ENCODE data around the gene ARID3A. TPM values are rescaled to one million over a fixed set of nuclear protein-coding genes. Genes with fewer than 3 reads are reported as not detected.
"Not testable (repeated sequence)": the region's sequence is repeated elsewhere in the genome, so short reads cannot be mapped to it uniquely, and the experiment has no call there.

ARID3A gene
- polyA plus RNA-seq, 4 donors: 13.2 to 35.9 (median 19.1) TPM

DNA sequence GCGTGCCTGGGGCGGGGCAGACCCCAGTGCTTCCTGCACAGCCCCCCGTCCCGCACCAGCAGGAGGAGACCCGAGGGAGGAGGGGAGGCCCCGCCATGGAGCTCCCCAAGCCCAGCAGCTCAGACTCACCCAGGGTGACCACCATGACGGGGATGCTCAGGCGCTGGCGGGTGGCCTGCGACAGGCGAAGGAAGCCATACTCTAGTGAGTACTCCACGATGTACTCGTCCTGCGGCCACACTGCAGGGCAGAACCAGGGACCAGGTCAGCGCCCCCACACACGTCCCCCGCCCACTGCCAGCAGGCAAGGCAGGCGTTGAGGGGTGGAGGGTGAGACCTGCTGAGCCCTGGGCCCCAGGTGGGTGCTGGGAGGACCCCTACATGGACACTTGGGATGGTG, 86.5 kb downstream of the ARID3A start:
- DNase-seq (ENCODE audit: low read depth in 4 of 4, low spot score in 3 of 4): no peak

DNA sequence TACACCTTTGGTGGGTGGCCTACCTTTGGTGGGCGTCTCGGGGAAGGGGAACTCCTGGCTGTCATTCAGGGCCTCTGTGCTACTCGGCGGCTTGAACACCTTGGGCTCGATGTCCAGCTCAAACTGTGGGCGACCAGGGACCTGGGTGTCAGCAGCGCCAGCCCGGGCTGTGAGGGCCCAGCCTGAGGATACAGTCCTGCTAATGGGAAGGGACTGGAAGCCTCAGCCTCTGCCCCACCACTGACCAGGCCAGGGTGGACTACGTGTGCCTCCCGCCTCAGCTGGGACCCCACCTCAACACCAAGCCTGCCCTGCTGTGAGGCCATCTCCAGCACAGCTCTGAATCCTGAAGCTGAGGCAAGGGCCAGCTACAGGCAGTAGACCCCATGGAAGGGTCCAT, 87.4 kb downstream of the ARID3A start:
- DNase-seq (ENCODE audit: low read depth in 4 of 4, low spot score in 3 of 4): no peak

DNA sequence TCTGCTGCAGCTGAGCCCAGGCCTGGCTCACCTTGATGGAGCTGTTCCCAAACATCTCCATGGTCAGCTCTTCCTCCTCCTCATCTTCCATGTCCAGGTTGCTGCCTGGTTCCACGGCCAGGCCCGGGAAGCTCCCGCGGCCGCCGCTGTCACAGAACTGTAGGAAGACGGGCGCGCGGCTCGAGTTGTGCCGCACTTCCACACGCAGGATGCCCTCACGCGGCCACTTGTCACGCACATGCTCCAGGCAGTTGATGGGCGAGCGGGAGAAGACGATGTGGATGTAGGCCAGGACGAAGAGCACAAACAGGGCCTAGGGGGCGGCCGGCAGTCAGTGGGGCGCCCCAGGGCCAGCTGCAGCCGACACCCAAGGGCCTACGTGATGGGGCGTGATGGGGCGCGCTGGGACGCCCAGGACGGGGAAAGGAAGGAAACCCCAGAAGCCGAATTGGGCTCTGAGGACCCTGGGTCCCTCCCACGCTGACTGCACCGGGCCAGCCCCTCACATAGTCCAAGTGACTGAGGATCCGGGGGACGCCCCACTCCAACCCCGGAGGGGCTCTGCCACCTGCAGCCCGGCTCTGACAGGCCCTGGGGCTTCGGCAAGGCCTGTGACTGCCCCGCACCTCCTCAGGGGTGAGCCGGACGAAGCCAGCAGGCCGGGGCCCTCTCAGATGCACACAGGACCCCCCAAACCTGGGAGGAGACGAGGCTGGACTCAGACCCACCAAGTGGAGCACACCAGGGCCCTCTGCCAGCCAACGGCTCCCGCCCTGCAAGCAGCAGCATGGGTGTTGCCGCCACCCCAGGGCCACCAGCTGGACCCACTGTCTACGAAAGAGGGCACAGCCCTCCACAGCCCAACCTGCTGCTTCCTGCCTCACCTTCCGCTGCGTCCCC, 88.6 kb downstream of the ARID3A start:
- DNase-seq (ENCODE audit: low read depth in 4 of 4, low spot score in 3 of 4): no peak

DNA sequence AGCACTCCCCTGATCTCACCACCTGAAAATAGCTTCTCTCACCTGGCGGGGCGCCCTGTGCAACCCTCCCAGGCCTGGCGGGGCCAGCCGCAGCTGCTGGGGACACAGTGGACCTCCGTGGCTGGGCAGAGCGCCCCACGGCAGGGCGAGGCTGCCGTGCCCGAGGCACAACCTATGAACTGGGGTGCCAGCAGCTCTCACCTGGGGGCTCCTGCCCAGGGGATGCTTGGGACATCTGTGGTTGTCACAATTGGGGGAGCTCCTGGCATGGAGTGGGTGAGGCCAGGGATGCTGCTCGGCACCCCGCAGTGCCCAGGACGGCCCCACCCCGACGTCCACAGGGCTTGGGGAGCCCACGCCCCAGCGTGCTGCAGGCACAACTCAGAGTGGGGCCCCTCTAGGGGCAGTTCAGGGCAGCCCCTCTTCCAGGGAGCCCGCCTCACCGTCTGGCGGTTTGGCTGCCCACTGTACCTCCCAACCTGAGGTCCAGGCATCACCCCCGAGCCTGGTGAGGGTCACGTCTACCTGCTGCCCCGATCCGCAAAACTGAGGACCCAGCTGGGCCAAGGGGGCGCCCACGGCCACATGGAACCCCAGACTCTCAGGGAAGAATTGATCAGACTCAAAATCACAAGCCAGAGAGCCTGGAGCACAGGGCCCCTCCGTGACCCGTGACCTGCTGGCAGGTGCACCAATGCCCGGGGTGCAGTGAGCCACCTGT, 89.4 kb downstream of the ARID3A start:
- no peak for DNase-seq (ENCODE audit: low read depth in 4 of 4, low spot score in 3 of 4)

DNA sequence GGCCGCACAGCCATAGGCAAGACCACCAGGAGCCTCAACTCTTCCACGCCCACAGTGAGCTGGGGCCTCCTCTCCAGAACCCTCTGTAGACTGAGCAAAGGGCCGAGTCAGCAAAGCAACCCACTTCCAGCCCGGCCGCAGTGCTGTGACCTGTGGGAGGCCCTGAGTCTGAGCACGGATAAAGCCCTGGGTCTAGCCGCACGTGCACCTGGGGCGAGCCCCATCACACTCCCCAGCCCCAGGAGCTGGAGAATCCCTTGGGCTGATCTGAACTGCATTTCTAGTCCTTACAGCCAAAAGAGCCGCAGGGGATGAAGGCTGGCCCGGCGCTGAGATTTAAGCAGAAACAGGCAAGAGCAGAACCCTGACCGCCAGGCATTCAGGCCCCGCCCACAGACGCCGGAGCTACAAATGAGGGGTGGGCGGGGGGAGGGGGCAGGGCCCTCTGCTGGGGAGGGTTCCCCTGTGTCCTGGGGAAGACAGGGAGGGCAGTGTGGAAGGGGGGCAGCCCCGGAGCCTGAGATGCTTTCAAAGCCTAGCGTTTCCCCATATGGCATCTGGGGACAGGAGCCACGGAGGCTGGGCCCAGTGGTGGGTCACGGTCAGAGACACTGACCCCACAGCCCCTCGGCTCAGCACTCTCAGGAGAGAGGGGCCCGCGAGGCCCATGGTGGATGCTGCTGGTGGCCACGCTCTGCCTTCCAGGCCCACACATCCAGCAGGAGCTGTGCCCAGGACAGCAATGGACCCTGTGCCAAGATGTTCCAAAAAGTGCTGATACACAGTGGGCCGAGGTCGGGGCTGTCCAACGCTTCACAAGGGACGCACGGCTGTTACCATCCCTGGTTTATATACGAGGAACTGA, 90.2 kb downstream of the ARID3A start:
- no peak for DNase-seq (ENCODE audit: low read depth in 4 of 4, low spot score in 3 of 4)

DNA sequence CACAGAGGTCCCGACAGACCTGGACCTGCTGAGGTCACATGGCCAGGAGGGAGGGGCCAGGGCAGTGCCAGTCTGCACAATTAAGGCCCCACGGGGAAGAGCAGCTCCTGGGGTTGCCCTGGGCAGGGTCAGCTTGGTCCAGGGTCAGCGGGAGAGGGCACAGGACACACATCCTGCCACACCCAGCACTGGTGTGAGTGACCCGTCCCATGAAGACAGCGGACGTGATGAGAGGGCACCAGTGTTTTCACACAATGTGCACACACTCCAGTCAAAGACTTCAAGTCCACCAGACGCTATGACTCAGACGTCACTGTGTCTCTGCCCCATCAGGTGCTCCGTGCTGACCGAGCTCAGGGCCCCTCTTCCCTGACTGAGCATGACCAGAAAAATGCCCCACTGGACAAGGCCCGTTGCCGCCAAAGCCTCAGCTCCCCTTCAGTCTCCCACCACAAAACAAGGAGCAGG, 90.8 kb downstream of the ARID3A start:
- no peak for DNase-seq (ENCODE audit: low read depth in 4 of 4, low spot score in 3 of 4)

DNA sequence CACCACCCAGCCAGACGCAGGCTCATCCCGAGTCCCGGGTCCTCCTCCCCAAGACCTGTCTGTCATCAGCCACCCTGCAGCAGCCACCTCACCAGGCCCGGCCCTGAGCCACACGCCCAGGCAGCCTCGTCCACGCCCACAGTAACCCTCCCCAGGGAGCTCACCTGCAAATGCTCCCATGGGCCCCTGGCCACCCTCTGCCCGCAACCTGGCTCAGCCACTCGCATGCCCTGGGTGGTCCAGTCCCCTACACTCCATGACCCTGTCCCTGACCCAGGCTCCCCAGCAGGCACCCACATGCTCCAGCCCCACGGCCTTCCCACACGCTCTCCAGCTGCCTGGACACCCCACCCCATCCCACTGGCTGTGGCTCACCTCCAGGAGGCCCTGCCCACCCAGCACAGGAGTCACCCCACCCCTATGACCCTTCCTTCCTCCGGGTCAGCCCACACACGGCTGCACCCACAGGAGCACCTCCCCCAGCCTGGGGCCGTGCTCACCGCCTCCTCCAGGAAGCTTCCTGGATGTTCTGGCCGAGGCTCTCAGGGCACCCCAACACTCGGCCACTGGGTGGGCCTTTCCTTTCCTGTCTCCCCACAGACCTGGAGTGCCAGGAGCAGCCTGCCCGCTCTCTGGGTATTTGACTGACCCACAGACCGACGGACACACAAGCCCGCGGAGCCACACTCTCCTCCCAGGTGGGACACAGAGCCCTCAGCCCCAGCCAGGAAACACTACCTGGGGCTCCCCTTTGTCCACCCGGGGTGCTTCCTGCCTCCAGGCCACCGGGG, 91.5 kb downstream of the ARID3A start:
- no peak for DNase-seq (ENCODE audit: low read depth in 4 of 4, low spot score in 3 of 4)

DNA sequence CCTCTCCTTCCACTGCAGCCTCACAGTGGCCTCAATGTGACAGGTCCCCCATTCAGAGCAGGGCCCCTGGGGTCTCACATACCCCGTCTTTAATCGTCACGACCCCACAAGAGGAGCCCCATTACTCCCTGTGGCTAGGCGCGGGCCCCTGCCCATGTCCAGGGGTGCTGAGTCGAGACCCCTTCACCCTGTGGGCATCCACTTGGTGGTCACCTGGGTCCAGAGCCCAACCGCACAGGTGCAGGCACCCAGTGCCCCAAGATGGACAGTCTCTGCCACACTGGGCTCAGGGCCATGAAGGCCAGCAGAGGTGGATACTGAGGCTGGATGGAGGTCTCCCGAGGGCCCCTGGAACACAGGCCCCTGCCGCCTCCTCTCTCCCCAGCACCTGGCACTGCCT, 92.1 kb downstream of the ARID3A start:
- no peak for DNase-seq (ENCODE audit: low read depth in 4 of 4, low spot score in 3 of 4)

DNA sequence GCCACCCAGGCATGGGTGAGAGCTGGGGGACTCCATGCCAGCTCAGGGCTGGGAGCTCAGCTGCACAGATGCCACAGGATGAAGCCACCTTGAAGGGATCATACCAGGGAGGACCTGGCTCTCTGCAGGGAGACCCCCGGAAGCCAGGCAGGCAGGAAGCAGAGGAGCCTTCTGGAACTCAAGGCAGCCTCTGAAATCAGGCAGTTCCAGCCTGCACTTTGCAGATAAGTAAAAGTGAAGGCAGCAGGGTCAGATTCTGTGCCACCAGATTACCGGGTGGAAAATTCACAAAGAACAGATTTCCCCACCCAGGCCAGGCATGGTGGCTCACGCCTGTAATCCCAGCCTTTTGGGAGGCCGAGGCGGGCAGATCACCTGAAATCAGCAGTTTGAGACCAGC, 92.6 kb downstream of the ARID3A start:
- DNase-seq (ENCODE audit: low read depth in 4 of 4, low spot score in 3 of 4): no peak

DNA sequence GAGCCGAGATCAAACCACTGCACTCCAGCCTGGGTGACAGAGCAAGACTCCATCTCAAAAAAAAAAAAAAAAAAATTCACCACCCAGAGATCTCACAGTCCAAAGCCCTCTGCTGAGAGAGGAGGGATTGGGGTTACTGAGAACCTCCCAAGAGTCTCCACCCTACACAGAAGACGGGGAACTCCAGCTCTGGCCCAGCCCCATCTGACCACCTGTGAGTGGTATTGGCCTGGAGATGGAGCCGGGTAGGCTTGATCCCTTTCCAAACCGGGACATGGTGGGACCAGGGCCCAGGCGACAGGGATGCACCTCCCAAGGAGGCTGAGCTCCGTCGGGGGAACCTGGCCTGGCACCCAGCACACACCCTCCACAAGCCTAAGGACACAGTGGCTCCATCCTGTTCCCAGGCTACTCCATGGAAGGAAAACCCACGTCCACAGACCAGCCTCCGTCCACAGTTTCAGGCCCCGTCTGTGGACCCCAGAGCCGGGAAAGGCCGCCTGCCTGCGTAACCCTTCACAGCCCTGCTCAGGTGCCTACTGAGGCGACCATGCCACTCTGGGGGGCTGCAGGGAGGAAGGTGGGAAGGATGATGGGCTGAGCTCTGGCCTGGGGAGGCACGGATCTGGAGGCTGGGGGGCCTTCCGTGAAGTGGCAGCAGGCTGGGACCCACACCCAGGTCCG, 93.2 kb downstream of the ARID3A start:
- no peak for DNase-seq (ENCODE audit: low read depth in 4 of 4, low spot score in 3 of 4)

DNA sequence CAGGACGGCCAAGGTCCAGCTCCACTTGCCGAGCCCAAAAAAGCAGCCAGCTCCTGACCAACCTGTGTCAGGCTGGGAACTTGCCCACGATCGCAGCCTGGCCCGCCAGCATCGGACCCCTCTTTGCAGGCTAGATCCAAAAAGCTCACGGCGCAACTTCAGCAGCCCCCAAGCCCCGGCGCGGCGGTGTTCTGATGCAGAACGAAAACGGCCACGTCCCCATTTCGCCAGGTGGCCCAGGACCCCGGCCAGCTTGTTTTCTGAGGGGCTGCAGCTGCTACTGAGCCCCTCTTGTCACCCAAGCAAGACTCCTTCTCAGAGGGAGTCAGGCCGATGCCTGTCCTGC, 93.8 kb downstream of the ARID3A start:
- no peak for DNase-seq (ENCODE audit: low read depth in 4 of 4, low spot score in 3 of 4)

DNA sequence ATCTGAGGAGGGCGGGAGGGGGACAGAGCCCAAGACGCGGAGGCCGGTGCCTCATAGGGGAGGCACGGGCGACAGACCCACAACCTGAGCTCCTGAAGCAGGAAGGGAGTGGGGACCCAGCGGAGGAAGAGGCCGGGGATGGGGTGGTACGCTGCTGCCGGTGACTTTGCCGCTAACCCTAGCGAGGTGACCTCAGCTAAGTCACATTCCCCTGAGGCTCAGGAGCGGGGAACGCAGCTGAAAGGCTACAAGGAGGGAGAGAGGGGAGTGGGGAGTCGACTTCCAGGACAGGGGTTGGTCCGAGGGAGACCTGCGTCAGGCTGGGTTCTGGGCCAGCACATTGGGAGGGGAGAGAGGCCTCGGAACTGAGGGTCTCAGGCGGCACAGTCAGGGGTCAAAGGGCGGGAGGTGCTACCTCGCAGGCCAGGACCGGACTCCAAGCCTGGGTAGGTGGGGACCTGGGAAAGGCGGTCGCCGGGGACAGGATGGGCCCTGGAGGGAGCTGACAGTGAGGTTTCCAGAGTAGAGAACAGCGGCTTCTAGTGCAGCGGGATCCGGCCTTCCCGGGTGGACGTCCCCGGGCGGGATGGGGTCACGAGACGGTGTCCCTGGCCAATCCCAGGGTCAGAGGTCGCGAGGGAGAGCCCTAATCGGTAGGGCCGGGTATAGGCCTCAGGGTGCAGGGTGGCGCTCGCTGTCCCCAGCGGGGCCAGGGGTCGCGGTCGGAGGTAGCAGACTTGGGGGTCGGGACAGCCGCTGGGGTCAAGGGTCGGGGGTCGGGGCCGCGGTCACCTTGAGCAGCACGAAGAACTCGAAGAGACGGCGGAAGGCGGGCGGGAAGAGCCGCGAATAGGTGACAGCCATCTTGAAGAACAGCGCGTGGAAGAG, 94.4 kb downstream of the ARID3A start:
- DNase-seq (ENCODE audit: low read depth in 4 of 4, low spot score in 3 of 4): no peak

DNA sequence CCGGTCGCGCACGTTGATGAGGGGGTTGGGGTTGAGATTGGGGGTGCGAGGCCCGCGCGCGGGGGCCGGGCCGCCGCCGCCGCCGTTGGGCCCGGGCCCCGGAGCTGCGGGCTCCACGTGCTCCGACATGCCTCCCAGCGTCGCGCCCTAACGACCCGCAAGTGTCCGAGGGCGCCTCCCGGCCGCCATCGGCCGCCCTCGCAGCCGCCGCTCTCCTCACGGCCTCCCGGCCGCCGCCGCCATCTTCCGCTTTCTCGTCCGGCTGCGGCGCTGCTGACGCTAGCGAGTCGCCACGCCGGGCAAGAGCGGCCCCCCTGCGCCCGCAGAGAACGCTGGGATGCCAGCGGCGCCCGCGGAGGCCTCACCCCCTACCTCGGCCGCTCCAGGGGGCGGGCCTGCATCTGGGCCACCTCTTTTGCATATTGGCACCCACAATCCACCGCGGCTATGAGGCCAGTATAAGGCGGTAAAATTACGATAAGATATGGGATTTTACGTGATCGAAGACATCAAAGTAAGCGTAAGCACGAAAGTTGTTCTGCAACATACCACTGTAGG, 95.1 kb downstream of the ARID3A start, which contains the start of gene TMEM259:
TSS of gene TMEM259 (minus strand) at position 256 of the 558 bp plus-strand sequence. CDS start at position 129, 127 bp downstream.
- DNase-seq (ENCODE audit: low read depth in 4 of 4, low spot score in 3 of 4): peak; percentile 94 to 95 (median 94)

DNA sequence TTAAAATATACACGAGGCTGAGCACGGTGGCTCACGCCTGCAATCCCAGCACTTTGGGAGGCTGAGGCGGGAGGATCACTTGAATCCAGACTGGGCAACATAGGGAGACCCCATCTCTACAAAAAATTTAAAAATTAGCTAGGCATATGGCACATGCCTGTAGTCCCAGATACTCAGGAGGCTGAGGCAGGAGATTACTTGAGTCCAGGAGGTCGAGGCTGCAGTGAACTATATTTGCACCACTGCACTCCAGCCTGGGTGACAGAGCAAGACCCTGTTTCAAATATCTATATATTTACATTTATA, 98.0 kb downstream of the ARID3A start:
- DNase-seq (ENCODE audit: low read depth in 4 of 4, low spot score in 3 of 4): not testable (repeated sequence)

DNA sequence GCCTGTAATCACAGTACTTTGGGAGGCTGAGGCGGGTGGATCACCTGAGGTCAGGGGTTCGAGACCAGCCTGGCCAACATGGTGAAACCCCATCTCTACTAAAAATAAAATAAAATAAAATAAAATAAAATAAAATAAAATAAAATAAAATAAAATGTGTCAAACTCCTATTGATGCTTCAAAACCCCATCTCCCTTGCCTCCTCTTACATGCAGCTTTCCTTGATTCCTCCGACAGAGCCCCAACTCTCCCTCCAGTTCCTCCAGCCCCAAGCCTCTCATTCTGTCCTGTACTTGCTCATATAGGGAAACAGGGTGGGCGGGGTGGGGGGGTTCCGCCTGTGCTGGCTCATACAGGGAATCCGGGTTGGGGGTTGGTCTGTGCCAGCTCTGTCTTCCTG, 99.2 kb downstream of the ARID3A start:
- DNase-seq (ENCODE audit: low read depth in 4 of 4, low spot score in 3 of 4): not testable (repeated sequence)
